MM.1S (cell line): Measurements from ENCODE around the gene PTPRG.

Experiments
- CTCF ChIP-seq: fragments of 300-600 bp; sonication (generic); IDR thresholded peaks from 2 replicates; pipeline ENCODE4 v1.5.1; 2016; ENCODE audit warnings: antibody characterized with exemption, low read length, mixed read lengths
- EZH2 ChIP-seq: fragments of 300-600 bp; sonication (generic); optimal IDR thresholded peaks from 2 replicates; pipeline ENCODE3; 2017; ENCODE audit warnings: low read depth, mild to moderate bottlenecking, antibody characterized with exemption, low read length, mixed read lengths
- EZH2phosphoT487 ChIP-seq: fragments of 300-600 bp; sonication (generic); IDR thresholded peaks from 2 replicates; pipeline ENCODE4 v1.6.1; 2018; ENCODE audit warnings: antibody characterized with exemption, low read length

- no peak for TF ChIP-seq CTCF
- TF ChIP-seq EZH2 = no peak
- TF ChIP-seq EZH2phosphoT487 = no peak
These were observed 527.2 kb downstream of the PTPRG start for GRCh38 chr3:62088472-62089104.
